Vagina (tissue), 2 donors: Measurements from ENCODE around the gene OGDH.

Source experiments
- POLR2A ChIP-seq, 2 donors: fragments of 450-650 bp; IDR thresholded peaks; one replicate each; pipeline ENCODE4 v1.6.1; 2017; ENCODE audit warnings: antibody characterized with exemption in 2 of 2, mild to moderate bottlenecking in 2 of 2, moderate library complexity in 2 of 2
- POLR2AphosphoS5 ChIP-seq, 2 donors: sonication (generic); formaldehyde crosslinking; IDR thresholded peaks; one replicate each; pipeline ENCODE4 v1.9.0; 2017; ENCODE audit warnings: antibody characterized with exemption in 2 of 2, mild to moderate bottlenecking in 2 of 2, low read depth in 1 of 2; ENCODE audit not compliant: insufficient read depth in 1 of 2
- TF ChIP-seq, protein P1 (sequence below), 3 experiments: fragments of 450-650 bp in 2 of 3; fragments of 200-600 bp in 1 of 3; sonication (generic) in 1 of 3; IDR thresholded peaks; one replicate each; pipeline ENCODE4 v1.5.1; 2017 to 2019; ENCODE audit warnings: antibody characterized with exemption in 3 of 3, mild to moderate bottlenecking in 2 of 3, moderate library complexity in 2 of 3

DNA sequence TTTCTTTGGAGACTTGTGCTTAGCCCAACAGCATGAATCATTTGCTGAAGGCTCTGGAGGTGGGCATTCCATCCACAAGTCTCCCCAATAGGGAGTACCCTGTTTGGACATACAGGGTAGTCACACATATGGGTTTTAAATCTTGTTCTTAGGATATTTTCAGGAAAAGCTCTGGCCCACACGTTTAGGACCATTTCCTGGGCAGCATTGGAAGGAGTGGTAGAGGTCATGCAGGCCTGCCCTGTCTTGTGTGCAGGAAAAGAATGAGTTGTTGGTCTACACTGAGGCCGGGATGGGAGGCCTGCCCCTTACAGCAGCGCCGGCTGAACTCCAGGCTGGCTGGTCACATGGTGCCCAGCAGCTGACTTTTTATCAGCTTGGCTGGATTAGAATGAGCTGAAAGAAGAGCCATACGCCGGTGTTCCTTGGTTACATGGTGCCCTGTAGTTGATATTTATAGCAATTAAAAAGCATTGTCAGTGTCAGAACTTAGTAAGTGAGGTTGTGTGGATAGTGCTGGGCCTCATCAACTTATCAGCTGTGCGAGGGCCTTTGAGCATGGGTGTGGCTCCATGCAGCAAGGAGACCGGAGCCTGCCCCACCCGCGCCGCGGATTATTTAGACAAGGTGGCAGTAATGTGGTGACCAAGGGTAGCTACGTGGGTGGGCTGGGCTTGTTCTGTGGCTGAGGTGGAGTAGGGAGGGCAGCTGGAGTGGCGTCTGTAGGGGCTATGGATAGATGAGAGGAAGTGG lies 28.6 kb downstream of the OGDH start:
- TF ChIP-seq, protein P1, sequence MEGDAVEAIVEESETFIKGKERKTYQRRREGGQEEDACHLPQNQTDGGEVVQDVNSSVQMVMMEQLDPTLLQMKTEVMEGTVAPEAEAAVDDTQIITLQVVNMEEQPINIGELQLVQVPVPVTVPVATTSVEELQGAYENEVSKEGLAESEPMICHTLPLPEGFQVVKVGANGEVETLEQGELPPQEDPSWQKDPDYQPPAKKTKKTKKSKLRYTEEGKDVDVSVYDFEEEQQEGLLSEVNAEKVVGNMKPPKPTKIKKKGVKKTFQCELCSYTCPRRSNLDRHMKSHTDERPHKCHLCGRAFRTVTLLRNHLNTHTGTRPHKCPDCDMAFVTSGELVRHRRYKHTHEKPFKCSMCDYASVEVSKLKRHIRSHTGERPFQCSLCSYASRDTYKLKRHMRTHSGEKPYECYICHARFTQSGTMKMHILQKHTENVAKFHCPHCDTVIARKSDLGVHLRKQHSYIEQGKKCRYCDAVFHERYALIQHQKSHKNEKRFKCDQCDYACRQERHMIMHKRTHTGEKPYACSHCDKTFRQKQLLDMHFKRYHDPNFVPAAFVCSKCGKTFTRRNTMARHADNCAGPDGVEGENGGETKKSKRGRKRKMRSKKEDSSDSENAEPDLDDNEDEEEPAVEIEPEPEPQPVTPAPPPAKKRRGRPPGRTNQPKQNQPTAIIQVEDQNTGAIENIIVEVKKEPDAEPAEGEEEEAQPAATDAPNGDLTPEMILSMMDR (IDR thresholded peaks at IDR 0.05): no peak
- TF ChIP-seq POLR2AphosphoS5 (IDR thresholded peaks at IDR 0.05; ENCODE audit: insufficient read depth in 1 of 2, low read depth in 1 of 2): no peak
- TF ChIP-seq POLR2A (IDR thresholded peaks at IDR 0.05): no peak
